Colonic mucosa (tissue), 4 donors: Measurements from ENCODE around the gene SNX13. TPM values are rescaled to one million over a fixed set of nuclear protein-coding genes. Genes with fewer than 3 reads are reported as not detected.
"Not testable (repeated sequence)": the region's sequence is repeated elsewhere in the genome, so short reads cannot be mapped to it uniquely, and the experiment has no call there.

Experiments
- DNase-seq: peaks from one replicate; pipeline ENCODE4 v3.0.0-alpha.2; 2020
- H3K27ac ChIP-seq: fragments of 200-600 bp; one replicate; pipeline ENCODE4 v1.8.0; 2021
- H3K27me3 ChIP-seq: fragments of 200-600 bp; one replicate; pipeline ENCODE4 v1.8.0; 2021
- H3K36me3 ChIP-seq: fragments of 200-600 bp; one replicate; pipeline ENCODE4 v1.8.0; 2021
- H3K4me1 ChIP-seq: fragments of 200-600 bp; one replicate; pipeline ENCODE4 v1.8.0; 2021; ENCODE audit warnings: mild to moderate bottlenecking
- H3K4me3 ChIP-seq: fragments of 200-600 bp; one replicate; pipeline ENCODE4 v1.8.0; 2021
- H3K9ac ChIP-seq, 2 donors: one replicate each; pipeline ENCODE4 v1.7.0; 2013; ENCODE audit warnings: control low read depth in 2 of 2, low read depth in 2 of 2, low read length in 2 of 2
- H3K9me3 ChIP-seq: fragments of 200-600 bp; one replicate; pipeline ENCODE4 v1.8.0; 2021
- CTCF ChIP-seq: fragments of 200-600 bp; IDR thresholded peaks from one replicate; pipeline ENCODE4 v1.8.0; 2022; ENCODE audit warnings: antibody characterized with exemption, mild to moderate bottlenecking
- intact Hi-C: fragments of 100-400 bp; cut with DNase I; formaldehyde crosslinking; loops from one replicate; pipeline ENCODE4 v1.14.1; 2022
- total RNA-seq, 2 donors: library from RNA; stranded (reverse); fragmentation: NEBNext Ultra II Directional in 1 of 2; extraction: Animal tissue kit (Norgen Biotek cat#: 25700) in 1 of 2; gene quantifications; one replicate each; pipeline ENCODE4 v1.2.1, GENCODE V29; 2021
- donor health status: healthy.
- donor health status: DM: no; HTN: no; CAD: no.
- donor health status: DM: no; HTN: no; CAD: no.

The SNX13 gene
- total RNA-seq, 2 donors from 2014 or later, result 52.5 to 71.4 TPM

GRCh38 chr7:17829001-17829400 is 111.3 kb downstream of the SNX13 start:
- no peaks in the 10 kb centered on the region for H3K27me3 ChIP-seq
- no peak overlapping the region for H3K9ac ChIP-seq
- TF ChIP-seq CTCF, result no peak
- H3K4me1 ChIP-seq, result no peaks in the 10 kb centered on the region
- no peaks in the 10 kb centered on the region for H3K36me3 ChIP-seq
- no peak overlapping the region for H3K27ac ChIP-seq
- no peaks in the 10 kb centered on the region for H3K9me3 ChIP-seq
- DNase-seq, result no peak
- intact Hi-C loops, result no loop called here
- H3K4me3 ChIP-seq, result no peak overlapping the region

- Histone ChIP-seq H3K9ac (no peak overlapping the region), H3K4me1 (no peaks in the 10 kb centered on the region), H3K27me3 (no peaks in the 10 kb centered on the region), H3K36me3 (no peaks in the 10 kb centered on the region), H3K4me3 (no peak overlapping the region), H3K27ac (no peak overlapping the region), H3K9me3 (no peaks in the 10 kb centered on the region)
- no peak for TF ChIP-seq CTCF
- intact Hi-C loops, result no loop called here
- no peak for DNase-seq
These were observed 117.6 kb downstream of the SNX13 start for GRCh38 chr7:17822547-17823173.

- no peaks in the 10 kb centered on the region for H3K9me3 ChIP-seq
- no peaks in the 10 kb centered on the region for H3K36me3 ChIP-seq
- H3K9ac ChIP-seq, result no peak overlapping the region
- no peak overlapping the region for H3K27ac ChIP-seq
- no peaks in the 10 kb centered on the region for H3K27me3 ChIP-seq
- DNase-seq, result no peak
- intact Hi-C loops, result no loop called here
- no peak for TF ChIP-seq CTCF
- H3K4me1 ChIP-seq, result no peaks in the 10 kb centered on the region
- H3K4me3 ChIP-seq, result no peak overlapping the region
These were observed 123.4 kb downstream of the SNX13 start for GRCh38 chr7:17816903-17817302.

GRCh38 chr7:17815318-17815717 is 125.0 kb downstream of the SNX13 start:
- DNase-seq, result no peak
- TF ChIP-seq CTCF, result no peak
- intact Hi-C loops, result no loop called here
- no peaks in the 10 kb centered on the region for H3K36me3 ChIP-seq
- no peak overlapping the region for H3K9ac ChIP-seq
- H3K9me3 ChIP-seq, result no peaks in the 10 kb centered on the region
- H3K4me3 ChIP-seq, result no peak overlapping the region
- no peak overlapping the region for H3K27ac ChIP-seq
- H3K27me3 ChIP-seq, result no peaks in the 10 kb centered on the region
- H3K4me1 ChIP-seq, result no peaks in the 10 kb centered on the region

- no peaks in the 10 kb centered on the region for H3K9me3 ChIP-seq
- no peak for TF ChIP-seq CTCF
- H3K4me3 ChIP-seq, result no peak overlapping the region
- no peak overlapping the region for H3K27ac ChIP-seq
- intact Hi-C loops, result no loop called here
- H3K36me3 ChIP-seq, result no peaks in the 10 kb centered on the region
- H3K9ac ChIP-seq, result no peak overlapping the region
- no peaks in the 10 kb centered on the region for H3K4me1 ChIP-seq
- no peaks in the 10 kb centered on the region for H3K27me3 ChIP-seq
- no peak for DNase-seq
These were observed 126.2 kb downstream of the SNX13 start for GRCh38 chr7:17814058-17814457.

GRCh38 chr7:17809215-17809614 is 131.1 kb downstream of the SNX13 start:
- H3K27ac ChIP-seq, intact Hi-C loops, H3K27me3 ChIP-seq, H3K4me3 ChIP-seq, H3K4me1 ChIP-seq, H3K9me3 ChIP-seq, H3K9ac ChIP-seq, DNase-seq, H3K36me3 ChIP-seq: not testable (repeated sequence)
